Common myeloid progenitor, CD34-positive (primary cell): ENCODE results near the gene SERPINA1.

Source experiments
- CTCF ChIA-PET: fragments of 350-600 bp; sonication (Branson Sonifier 250); formaldehyde crosslinking; loops from one replicate; lab custom pipeline; 2021; ENCODE audit warnings: antibody characterized with exemption; lab: Charles Lee
- POLR2A ChIA-PET: fragments of 350-600 bp; sonication (Branson Sonifier 250); formaldehyde crosslinking; loops from one replicate; lab custom pipeline; 2021; ENCODE audit warnings: antibody characterized with exemption; lab: Charles Lee
- DNase-seq, 3 donors: peaks; one replicate each; pipeline versions ENCODE4 v3.0.0 to v3.0.0-alpha.2; 2013
- H3K27ac ChIP-seq, 2 experiments: 1 replicate in 1 of 2; 2 replicates in 1 of 2; pipeline ENCODE4 v1.7.0; 2013; ENCODE audit warnings: inconsistent platforms in 2 of 2, low read length in 2 of 2, mild to moderate bottlenecking in 2 of 2, low read depth in 1 of 2, moderate library complexity in 1 of 2; ENCODE audit not compliant: severe bottlenecking in 2 of 2, insufficient read depth in 1 of 2, poor library complexity in 1 of 2
- H3K27me3 ChIP-seq, 5 experiments: replicated peaks in 2 of 5; 1 replicate in 3 of 5; 2 replicates in 2 of 5; pipeline versions ENCODE4 v1.6.1 to v1.7.0; 2013; ENCODE audit warnings: low read length in 4 of 5, mild to moderate bottlenecking in 2 of 5, moderate library complexity in 2 of 5, inconsistent platforms in 1 of 5; ENCODE audit not compliant: insufficient read depth in 5 of 5, control insufficient read depth in 4 of 5
- H3K36me3 ChIP-seq, 4 experiments: 1 replicate in 2 of 4; 2 replicates in 2 of 4; pipeline versions ENCODE4 v1.6.1 to v1.7.0; 2013; ENCODE audit warnings: low read length in 3 of 4, control low read depth in 1 of 4, mild to moderate bottlenecking in 1 of 4; ENCODE audit not compliant: control insufficient read depth in 4 of 4, insufficient read depth in 4 of 4
- H3K4me1 ChIP-seq, 4 experiments: 1 replicate in 3 of 4; 2 replicates in 1 of 4; pipeline versions ENCODE4 v1.6.1 to v1.7.1; 2013; ENCODE audit warnings: low read length in 3 of 4, mild to moderate bottlenecking in 3 of 4, control low read depth in 1 of 4, inconsistent platforms in 1 of 4, moderate library complexity in 1 of 4; ENCODE audit not compliant: control insufficient read depth in 4 of 4, insufficient read depth in 4 of 4; ENCODE audit errors: control extremely low read depth in 1 of 4
- H3K4me3 ChIP-seq, 7 experiments: 1 replicate in 4 of 7; 2 replicates in 3 of 7; pipeline versions ENCODE4 v1.5.1 to v1.7.0; 2013; ENCODE audit warnings: mild to moderate bottlenecking in 7 of 7, low read length in 6 of 7, moderate library complexity in 6 of 7, inconsistent platforms in 2 of 7, low read depth in 2 of 7, control low read depth in 1 of 7; ENCODE audit not compliant: insufficient read depth in 4 of 7, control insufficient read depth in 1 of 7; ENCODE audit errors: extremely low read depth in 1 of 7
- H3K9me3 ChIP-seq, 5 experiments: 1 replicate in 4 of 5; 2 replicates in 1 of 5; pipeline versions ENCODE4 v1.6.1 to v1.7.1; 2013; ENCODE audit warnings: low read length in 4 of 5, mild to moderate bottlenecking in 2 of 5, inconsistent platforms in 1 of 5, low read depth in 1 of 5, moderate library complexity in 1 of 5; ENCODE audit not compliant: control insufficient read depth in 4 of 5, insufficient read depth in 2 of 5; ENCODE audit errors: control extremely low read depth in 1 of 5
- WGBS: methylation state at CpG from one replicate; pipeline ENCODE4 v1.1.5; 2013; ENCODE audit not compliant: insufficient coverage; 5-methylcytosine and 5-hydroxymethylcytosine counted together

The SERPINA1 gene

DNA sequence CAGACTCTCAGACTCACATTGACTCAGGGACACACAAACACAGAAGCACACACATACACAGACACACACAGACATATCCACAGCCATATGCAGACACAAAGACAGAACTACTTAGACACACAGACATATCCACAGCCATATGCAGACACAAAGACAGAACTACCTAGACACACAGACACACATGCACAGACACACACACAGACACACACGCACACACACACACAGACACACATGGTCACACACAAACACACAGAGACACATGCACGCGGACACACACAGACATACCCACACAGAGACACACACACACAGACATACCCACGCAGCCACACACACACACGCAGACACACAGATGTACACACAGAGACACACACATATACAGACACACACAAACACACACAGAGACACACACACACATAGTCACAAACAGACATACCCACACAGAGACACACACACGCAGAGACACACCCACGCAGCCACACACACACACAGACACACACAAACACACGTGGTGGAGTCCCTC lies 25.7 kb downstream of the SERPINA1 start:
- POLR2A ChIA-PET, result no interaction called here
- H3K36me3 ChIP-seq, result no peaks in the 10 kb centered on the region
- H3K9me3 ChIP-seq, result no peaks in the 10 kb centered on the region
- WGBS, result 95% methylated on average over 7 of the region's 8 CpGs
- no peak overlapping the region for H3K4me3 ChIP-seq
- H3K27me3 ChIP-seq, result peaks cover 0 to 4% (median 0%) of the 10 kb centered on the region in 5 experiments
- H3K4me1 ChIP-seq, result no peaks in the 10 kb centered on the region
- no peak for DNase-seq
- CTCF ChIA-PET, result no interaction called here
- no peak overlapping the region for H3K27ac ChIP-seq

DNA sequence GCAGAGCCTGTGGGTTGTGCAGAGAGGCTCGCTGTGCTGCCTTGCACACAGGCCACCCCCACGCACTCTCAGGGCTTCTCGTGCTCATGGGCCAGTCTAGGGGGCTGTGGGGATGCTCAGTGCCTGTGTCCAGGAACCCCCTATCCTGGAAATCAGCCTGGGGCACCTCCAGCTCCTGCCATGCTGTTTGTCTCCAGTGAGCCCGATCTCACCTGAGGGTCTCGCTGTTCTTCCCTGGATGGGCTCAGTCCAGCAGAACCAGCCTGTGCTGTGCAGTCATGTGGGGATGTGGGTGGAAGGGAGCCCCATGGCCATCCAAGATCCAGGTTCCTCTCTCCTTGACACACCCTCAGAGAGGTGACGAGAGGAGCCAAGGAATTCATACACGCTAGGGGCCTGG lies 26.7 kb downstream of the SERPINA1 start:
- DNase-seq, result no peak
- H3K36me3 ChIP-seq, result no peaks in the 10 kb centered on the region
- ChIA-PET CTCF (no interaction called here), POLR2A (no interaction called here)
- H3K27me3 ChIP-seq, result peaks cover 0 to 7% (median 3%) of the 10 kb centered on the region in 5 experiments
- 92% methylated on average over 2 of the region's 7 CpGs for WGBS
- no peaks in the 10 kb centered on the region for H3K4me1 ChIP-seq
- H3K4me3 ChIP-seq, result no peak overlapping the region
- no peaks in the 10 kb centered on the region for H3K9me3 ChIP-seq
- no peak overlapping the region for H3K27ac ChIP-seq

DNA sequence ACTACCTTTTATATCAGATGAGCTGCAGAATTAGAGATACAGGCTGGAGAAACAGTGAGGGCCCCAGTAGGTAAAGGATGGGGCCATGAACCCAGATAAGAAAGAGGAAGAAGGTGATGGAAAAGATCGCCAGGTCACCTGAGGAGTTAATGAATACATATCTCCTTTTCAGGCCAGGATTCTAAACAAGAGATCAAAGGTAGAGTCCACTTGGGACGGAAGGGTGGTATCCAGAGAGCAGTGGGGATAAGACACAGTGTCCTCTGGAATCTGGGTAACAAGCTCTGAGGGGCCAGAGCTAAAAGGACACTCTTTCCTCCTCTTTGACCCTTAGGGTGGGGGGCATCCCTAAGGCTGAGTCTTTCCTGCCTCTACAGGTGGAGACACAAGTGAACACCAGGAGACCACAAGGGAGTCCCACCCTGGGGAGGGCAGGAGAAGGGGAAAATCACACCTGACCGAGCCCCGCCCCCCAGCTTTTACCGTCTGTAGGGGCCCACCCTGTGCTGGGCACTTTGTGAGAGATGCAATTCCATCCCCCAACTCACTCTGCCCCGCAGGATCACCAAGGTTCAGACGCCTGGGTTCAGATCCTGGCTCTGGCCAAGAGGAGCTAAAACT lies 27.3 kb downstream of the SERPINA1 start:
- H3K27me3 ChIP-seq, result peaks cover 0 to 11% (median 6%) of the 10 kb centered on the region in 5 experiments
- no peak for DNase-seq
- no peak overlapping the region for H3K27ac ChIP-seq
- 50% methylated on average over 1 of the region's 7 CpGs for WGBS
- ChIA-PET CTCF (no interaction called here), POLR2A (no interaction called here)
- H3K9me3 ChIP-seq, result no peaks in the 10 kb centered on the region
- no peak overlapping the region for H3K4me3 ChIP-seq
- H3K36me3 ChIP-seq, result no peaks in the 10 kb centered on the region
- no peaks in the 10 kb centered on the region for H3K4me1 ChIP-seq

DNA sequence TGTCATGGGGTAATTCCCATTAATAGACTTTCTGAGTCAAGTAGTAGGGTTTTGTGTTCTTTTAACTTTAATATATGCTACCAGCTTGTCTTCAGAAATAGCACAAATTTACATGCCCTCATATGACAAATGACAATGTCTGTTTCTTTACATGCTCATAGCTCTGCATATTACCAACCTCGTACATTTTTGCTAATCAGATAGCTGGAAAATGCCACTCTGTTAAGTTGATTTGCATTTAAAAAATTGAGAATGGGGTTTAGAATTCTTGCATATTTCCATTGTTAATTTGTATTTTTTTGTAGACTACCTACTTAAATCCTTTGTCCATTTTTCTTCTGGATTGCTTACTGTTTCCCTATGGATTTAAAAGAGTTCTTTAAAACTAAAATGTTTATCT lies 31.2 kb downstream of the SERPINA1 start:
- H3K27me3 ChIP-seq, result peaks cover 5 to 25% (median 15%) of the 10 kb centered on the region in 5 experiments
- CTCF ChIA-PET, result interaction anchor here (1.2 kb wide), 1 partner anchor 57 kb away, joined by 3 read pairs; no protein-coding TSS in a partner anchor
- POLR2A ChIA-PET, result no interaction called here

DNA sequence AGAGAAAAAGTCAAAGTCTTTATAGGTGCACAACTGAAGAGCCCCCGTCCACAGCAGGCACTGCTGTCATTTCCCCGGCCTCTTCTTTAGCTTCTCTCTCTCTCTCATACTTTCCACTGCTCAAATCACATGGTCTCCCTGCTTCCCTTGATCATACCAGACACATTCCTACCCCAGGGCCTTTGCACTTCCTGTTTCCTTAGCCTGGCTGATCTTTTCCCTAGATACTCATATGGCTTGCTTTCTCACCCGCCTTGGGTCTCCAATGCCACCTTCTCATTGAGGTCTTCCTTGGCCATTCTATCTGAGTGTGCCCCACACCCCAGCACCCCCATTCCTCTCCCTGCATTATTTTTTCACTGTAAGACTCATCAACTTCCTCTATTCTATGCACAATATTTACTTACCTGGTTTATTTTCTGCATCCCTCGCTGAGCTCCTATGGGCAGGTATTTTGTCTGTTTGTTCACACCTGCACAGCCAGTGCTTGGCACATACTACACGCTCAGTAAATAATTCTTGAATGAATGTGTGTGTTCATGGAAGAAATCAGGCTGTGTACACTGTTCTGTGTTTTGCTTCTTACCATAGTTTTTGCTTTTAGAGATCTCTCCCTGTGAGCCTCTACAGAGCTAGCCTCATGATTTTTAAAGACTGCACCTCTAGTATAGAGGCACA lies 31.9 kb downstream of the SERPINA1 start:
- Histone ChIP-seq H3K36me3 (no peaks in the 10 kb centered on the region), H3K4me1 (no peaks in the 10 kb centered on the region), H3K27me3 (peaks cover 5 to 25% (median 15%) of the 10 kb centered on the region in 5 experiments), H3K4me3 (no peak overlapping the region), H3K27ac (no peak overlapping the region), H3K9me3 (no peaks in the 10 kb centered on the region)
- CTCF ChIA-PET, result interaction anchor here (1.2 to 1.4 kb wide), 2 partner anchors 13 to 58 kb away, joined by 3 read pairs; no protein-coding TSS in a partner anchor
- no peak for DNase-seq
- 95% methylated on average over 4 of the region's 5 CpGs for WGBS
- POLR2A ChIA-PET, result no interaction called here

More for the DNA sequence above, 31.2 kb downstream of the SERPINA1 start:
- Histone ChIP-seq H3K4me3 (no peak overlapping the region), H3K4me1 (no peaks in the 10 kb centered on the region), H3K9me3 (no peaks in the 10 kb centered on the region), H3K36me3 (no peaks in the 10 kb centered on the region), H3K27ac (no peak overlapping the region)
- WGBS, result no CpG with 5 or more reads among the region's 1 CpG
- no peak for DNase-seq

DNA sequence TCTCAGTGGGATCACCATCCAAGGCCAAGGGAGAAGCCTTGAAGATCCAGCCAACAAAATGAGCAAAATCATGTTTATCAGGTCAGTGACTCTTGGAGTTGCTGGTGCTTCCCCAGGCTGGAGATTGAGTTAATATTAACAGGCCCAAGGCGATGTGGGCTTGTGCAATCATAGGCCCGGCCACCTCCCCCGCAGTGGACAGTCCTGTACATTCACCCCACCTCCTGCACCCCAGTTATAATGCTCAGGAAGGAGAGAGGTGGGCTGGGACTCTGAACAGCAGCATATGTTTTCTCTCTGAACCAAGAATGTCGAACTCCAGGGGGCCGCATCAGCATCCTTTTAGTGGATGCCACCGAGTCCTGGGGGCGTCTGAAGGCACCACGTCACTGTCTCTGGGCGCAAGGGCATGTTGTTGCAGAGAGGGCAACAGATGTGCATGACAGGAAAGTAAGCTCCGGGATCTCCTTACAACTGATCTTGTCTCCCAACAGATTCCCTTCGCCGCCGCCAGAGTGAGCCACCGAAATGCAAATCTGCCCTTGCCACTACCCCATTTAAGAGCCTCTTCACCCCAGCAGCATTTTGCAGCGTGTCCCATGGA lies 33.1 kb downstream of the SERPINA1 start:
- Histone ChIP-seq H3K27me3 (peaks cover 5 to 30% (median 15%) of the 10 kb centered on the region in 5 experiments), H3K4me1 (no peaks in the 10 kb centered on the region), H3K36me3 (no peaks in the 10 kb centered on the region), H3K9me3 (no peaks in the 10 kb centered on the region), H3K4me3 (no peak overlapping the region), H3K27ac (no peak overlapping the region)
- ChIA-PET POLR2A (no interaction called here), CTCF (interaction anchor here (1.4 to 3.3 kb wide), 2 partner anchors 14 to 131 kb away, joined by 3 to 8 read pairs; no protein-coding TSS in a partner anchor)
- DNase-seq, result peak; percentile 28 to 64 (median 56)
- 21% methylated on average over 7 of the region's 15 CpGs for WGBS
